B cell (primary cell): ENCODE results near the gene GPR152. TPM values are rescaled to one million over a fixed set of nuclear protein-coding genes. Genes with fewer than 3 reads are reported as not detected.

ENCODE experiments used
- ATAC-seq: fragments of 200-7000 bp; cut with Tn5 transposase; one replicate; pipeline ENCODE4 v1.10.0; 2021; ENCODE audit warnings: low read depth, mild to moderate bottlenecking, moderate number of reproducible peaks, moderate library complexity
- CTCF ChIA-PET: fragments of 350-600 bp; sonication (Branson Sonifier 250); formaldehyde crosslinking; loops from one replicate; lab custom pipeline; 2021; ENCODE audit warnings: antibody characterized with exemption, inconsistent platforms; lab: Charles Lee
- POLR2A ChIA-PET: fragments of 350-600 bp; sonication (Branson Sonifier 250); formaldehyde crosslinking; loops from one replicate; lab custom pipeline; 2021; ENCODE audit warnings: antibody characterized with exemption; lab: Charles Lee
- DNase-seq: peaks from one replicate; pipeline ENCODE4 v3.0.0; 2013
- H2AFZ ChIP-seq: 2 replicates; pipeline ENCODE4 v1.6.1; 2012; ENCODE audit warnings: mild to moderate bottlenecking, low read depth, low read length; ENCODE audit not compliant: insufficient read depth, poor library complexity, severe bottlenecking
- H3K27ac ChIP-seq, 2 donors: 1 replicate in 1 of 2; 2 replicates in 1 of 2; pipeline ENCODE4 v1.5.1; 2012 to 2013; ENCODE audit warnings: low read length in 2 of 2, mild to moderate bottlenecking in 2 of 2, moderate library complexity in 1 of 2
- H3K27me3 ChIP-seq, 4 experiments: fragments of 200-600 bp in 1 of 4; sonication (generic) in 1 of 4; replicated peaks in 1 of 4; 1 replicate in 2 of 4; 2 replicates in 2 of 4; pipeline versions ENCODE4 v1.6.1 to v1.7.0; 2013 to 2016; ENCODE audit warnings: low read length in 3 of 4, mild to moderate bottlenecking in 2 of 4, mixed read lengths in 1 of 4, moderate library complexity in 1 of 4; ENCODE audit not compliant: insufficient read depth in 4 of 4, control insufficient read depth in 3 of 4; ENCODE audit errors: control extremely low read depth in 1 of 4
- H3K36me3 ChIP-seq, 2 experiments: replicated peaks in 1 of 2; 1 replicate in 1 of 2; 2 replicates in 1 of 2; pipeline versions ENCODE4 v1.6.1 to v1.7.1; 2013; ENCODE audit warnings: low read length in 1 of 2; ENCODE audit not compliant: insufficient read depth in 2 of 2, control insufficient read depth in 1 of 2; ENCODE audit errors: control extremely low read depth in 1 of 2, extremely low read depth in 1 of 2
- H3K4me1 ChIP-seq, 2 donors: fragments of 200-600 bp in 1 of 2; sonication (generic) in 1 of 2; 1 replicate in 1 of 2; 2 replicates in 1 of 2; pipeline versions ENCODE4 v1.5.1 to v1.6.1; 2013 to 2017; ENCODE audit warnings: low read length in 2 of 2; ENCODE audit not compliant: control insufficient read depth in 2 of 2, insufficient read depth in 2 of 2
- H3K4me2 ChIP-seq: replicated peaks from 2 replicates; pipeline ENCODE3; 2012; ENCODE audit warnings: mild to moderate bottlenecking, low read depth, low read length; ENCODE audit not compliant: poor library complexity, severe bottlenecking
- H3K4me3 ChIP-seq, 5 experiments: fragments of 200-600 bp in 1 of 5; sonication (generic) in 1 of 5; 1 replicate in 3 of 5; 2 replicates in 2 of 5; pipeline versions ENCODE4 v1.5.1 to v1.7.0; 2011 to 2016; ENCODE audit warnings: low read length in 4 of 5, mild to moderate bottlenecking in 4 of 5, low read depth in 2 of 5, control low read depth in 1 of 5, moderate library complexity in 1 of 5; ENCODE audit not compliant: insufficient read depth in 1 of 5; ENCODE audit errors: control extremely low read depth in 1 of 5, extremely low read depth in 1 of 5
- H3K79me2 ChIP-seq: fragments of 200-600 bp; sonication (generic); one replicate; pipeline ENCODE4 v1.6.0; 2016; ENCODE audit warnings: low read length; ENCODE audit not compliant: control insufficient read depth, insufficient read depth
- H3K9ac ChIP-seq: fragments of 200-600 bp; sonication (generic); 2 replicates; pipeline ENCODE4 v1.6.1; 2017; ENCODE audit warnings: mild to moderate bottlenecking, low read length, moderate library complexity
- H3K9me3 ChIP-seq, 3 donors: one replicate each; pipeline versions ENCODE4 v1.6.1 to v1.7.1; 2013; ENCODE audit warnings: low read length in 2 of 3; ENCODE audit not compliant: control insufficient read depth in 2 of 3, insufficient read depth in 1 of 3; ENCODE audit errors: control extremely low read depth in 1 of 3
- H4K20me1 ChIP-seq: 2 replicates; pipeline ENCODE4 v1.6.0; 2012; ENCODE audit warnings: mild to moderate bottlenecking, low read length; ENCODE audit not compliant: insufficient read depth, control insufficient read depth, poor library complexity, severe bottlenecking
- H3K27ac Mint-ChIP-seq: one replicate; pipeline ENCODE4 v1.8.0; 2021; ENCODE audit warnings: mixed read lengths
- H3K27me3 Mint-ChIP-seq: one replicate; pipeline ENCODE4 v1.8.0; 2021; ENCODE audit warnings: mixed read lengths
- H3K4me1 Mint-ChIP-seq: one replicate; pipeline ENCODE4 v1.8.0; 2021; ENCODE audit warnings: mixed read lengths
- H3K4me3 Mint-ChIP-seq: one replicate; pipeline ENCODE4 v1.8.0; 2021; ENCODE audit warnings: mixed read lengths
- H3K9me3 Mint-ChIP-seq: one replicate; pipeline ENCODE4 v1.8.0; 2022; ENCODE audit warnings: mixed read lengths; ENCODE audit not compliant: insufficient read depth
- CTCF ChIP-seq: fragments of 200-600 bp; IDR thresholded peaks from one replicate; pipeline ENCODE4 v1.8.0; 2022; ENCODE audit warnings: antibody characterized with exemption, mild to moderate bottlenecking
- EZH2 ChIP-seq: IDR thresholded peaks from 2 replicates; pipeline ENCODE4 v1.6.1; 2012; ENCODE audit warnings: borderline replicate concordance, low read depth, mild to moderate bottlenecking, moderate library complexity, low read length; ENCODE audit not compliant: insufficient read depth, poor library complexity, severe bottlenecking
- WGBS: methylation state at CpG from one replicate; pipeline ENCODE4 v1.1.5; 2013; ENCODE audit warnings: missing lambda C conversion rate; ENCODE audit not compliant: insufficient coverage; 5-methylcytosine and 5-hydroxymethylcytosine counted together
- intact Hi-C: fragments of 100-400 bp; cut with micrococcal nuclease; formaldehyde crosslinking; loops from one replicate; pipeline ENCODE4 v1.10.0; 2022
- polyA plus RNA-seq: library from polyadenylated mRNA; depleted of rRNA; stranded (reverse); fragments of >200 nt; gene quantifications from 2 replicates; pipeline ENCODE4 v1.2.3, GENCODE V29; 2012
- total RNA-seq, 2 donors: library from RNA; stranded (reverse); fragments of 120-200 nt in 1 of 2; gene quantifications; 1 replicate in 1 of 2; 2 replicates in 1 of 2; pipeline versions ENCODE4 v1.2.3 to v1.2.4, GENCODE V29; 2013 to 2022

The GPR152 gene
- total and polyA plus RNA-seq, 2 donors (not counting 1 experiment from before 2014, with no cell fraction given) = 0.24 TPM; not detected in 1

- H3K27ac ChIP-seq = peak overlapping the region in 1 of 2 donors; percentile 29
- H3K36me3 ChIP-seq = peaks cover 0 to 56% of the 10 kb centered on the region in 2 experiments
- intact Hi-C loops = no loop called here
- Mint-ChIP-seq H3K9me3 (no peaks in the 10 kb centered on the region), H3K4me3 (no peak overlapping the region), H3K27ac (peak overlapping the region; percentile 83), H3K27me3 (no peaks in the 10 kb centered on the region), H3K4me1 (peaks cover 74% of the 10 kb centered on the region)
- TF ChIP-seq CTCF = no peak
- no peak for TF ChIP-seq EZH2
- H3K9ac ChIP-seq = no peak overlapping the region
- ATAC-seq (no peak), DNase-seq (no peak)
- no peak overlapping the region for H3K4me3 ChIP-seq
- H3K4me1 ChIP-seq = peaks cover 38 to 74% of the 10 kb centered on the region in 2 donors
- H4K20me1 ChIP-seq = peaks cover 89% of the 10 kb centered on the region
- H3K4me2 ChIP-seq = peak overlapping the region; percentile 32
- no peaks in the 10 kb centered on the region for H3K27me3 ChIP-seq
- peaks cover 87% of the 10 kb centered on the region for H3K79me2 ChIP-seq
- ChIA-PET POLR2A (interaction anchor here (0.7 to 9.5 kb wide), 10 partner anchors 8 to 80 kb away, joined by 3 to 215 read pairs (median 30); partner anchors contain the start of genes AIP, PITPNM1, POLD4 and PPP1CA), CTCF (interaction anchor here (1.3 to 4.4 kb wide), 3 partner anchors 14 to 35 kb away, joined by 3 to 17 read pairs (median 6); partner anchors contain the start of gene PPP1CA)
- H2AFZ ChIP-seq = no peak overlapping the region
- WGBS = 85% methylated on average over 16 of the region's 22 CpGs
- H3K9me3 ChIP-seq = peaks cover 0 to 3% (median 0%) of the 10 kb centered on the region in 3 donors
Measured at GRCh38 chr11:67432655-67433349, 19.7 kb downstream of the GPR152 start.
